ENCODE measurements around the gene SERPINB2. TPM values are rescaled to one million over a fixed set of nuclear protein-coding genes. Genes with fewer than 3 reads are reported as not detected.

SERPINB2 gene
- total and polyA plus RNA-seq, 2 of the 13 experiments (the other 11 are each of a cell fraction or from before 2014, with no cell fraction given) = 0.07 to 0.11 TPM

DNA sequence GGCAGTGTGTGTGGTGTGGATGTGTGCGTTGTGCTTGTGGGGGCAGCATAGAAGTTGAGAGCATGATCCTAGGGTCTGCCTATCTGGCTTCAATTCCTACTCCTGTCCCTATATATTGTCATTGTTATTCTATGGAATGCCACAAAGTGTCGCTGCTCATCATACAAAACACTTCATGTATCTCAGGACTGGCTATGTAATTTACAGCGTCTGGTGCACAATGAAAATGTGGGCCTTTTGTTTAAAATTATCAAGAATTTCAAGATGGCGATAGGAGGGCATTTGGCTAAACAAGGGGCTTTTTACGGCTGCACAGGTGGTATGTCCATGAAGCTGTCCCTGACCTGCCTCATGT is 3.4 kb downstream of the SERPINB2 start:
- no TSS peak for BruUV-seq (replicated peaks)
- ATAC-seq (peak; percentile 92), DNase-seq (ENCODE audit: low spot score) (peak; percentile 51), FAIRE-seq (no peak)
- Histone ChIP-seq H3K27ac (ENCODE audit: extremely low read length, insufficient read depth, low read length) (no peak overlapping the region), H3K36me3 (replicated peaks in 1 of 2; ENCODE audit: control insufficient read depth in 1 of 2, insufficient read depth in 2 of 2, low read length in 2 of 2) (no peaks in the 10 kb centered on the region), H3K9ac (ENCODE audit: insufficient read depth, low read depth, low read length) (no peak overlapping the region), H4K20me1 (ENCODE audit: insufficient read depth, low read length) (no peaks in the 10 kb centered on the region), H3K4me2 (ENCODE audit: low read depth, low read length) (no peak overlapping the region), H2AFZ (ENCODE audit: low read length) (no peak overlapping the region), H3K4me3 (replicated peaks in 1 of 3; ENCODE audit: insufficient read depth in 1 of 3, low read depth in 2 of 3, low read length in 3 of 3) (no peak overlapping the region), H3K4me1 (ENCODE audit: insufficient read depth, low read length) (no peaks in the 10 kb centered on the region), H3K79me2 (ENCODE audit: insufficient read depth, low read length) (no peaks in the 10 kb centered on the region), H3K27me3 (ENCODE audit: control insufficient read depth in 1 of 2, insufficient read depth in 2 of 2, low read length in 2 of 2) (0 out of 5 replicates have a peak, but pooled peaks cover 0 to 3% of the 10 kb centered on the region in 2 experiments), H3K9me3 (ENCODE audit: low read length) (no peaks in the 10 kb centered on the region)
- POLR2A ChIA-PET = no interaction called here
- WGBS (ENCODE audit: low lambda C conversion rate) = 3% methylated on average over 5 of the region's 5 CpGs
- intact Hi-C loops (cut with micrococcal nuclease; ENCODE audit: unreplicated experiment) (loop anchor here (1.0 kb wide), 4 partner anchors 45 to 103 kb away; no protein-coding TSS in a partner anchor), in situ Hi-C loops (cut with HindIII; ENCODE audit: extremely low pct_ligation_motif_present, low pct_unique_long_range_greater_than_20kb) (loop anchor here (10.0 kb wide), 1 partner anchor 84 kb away; the partner anchor contains the start of gene SERPINB8)
- CTCF ChIA-PET (ENCODE audit: low intra/inter-chr PET ratio, low total read pairs) = interaction anchor here (1.1 to 1.8 kb wide), 3 partner anchors 45 to 104 kb away, joined by 5 to 20 read pairs (median 9); no protein-coding TSS in a partner anchor
- TF ChIP-seq ZNF432 (CRISPR knock-in tag; IDR thresholded peaks at IDR 0.05; ENCODE audit: borderline replicate concordance) (no peak), DNMT3B (CRISPR knock-in tag; conservative IDR thresholded peaks at IDR 0.05) (no peak), GLI4 (CRISPR knock-in tag; IDR thresholded peaks at IDR 0.05; ENCODE audit: borderline replicate concordance) (no peak), GABPB1 (CRISPR knock-in tag; IDR thresholded peaks at IDR 0.05) (no peak), MAZ (IDR thresholded peaks at IDR 0.05; ENCODE audit: borderline replicate concordance, low read depth, low read length) (no peak), MAZ (CRISPR knock-in tag; IDR thresholded peaks at IDR 0.05; ENCODE audit: low read depth) (no peak), ZNF572 (CRISPR knock-in tag; IDR thresholded peaks at IDR 0.05) (no peak), GPN1 (CRISPR knock-in tag; IDR thresholded peaks at IDR 0.05; ENCODE audit: borderline replicate concordance) (no peak), HNRNPLL (IDR thresholded peaks at IDR 0.05; ENCODE audit: low read depth, low read length, poor library complexity, severe bottlenecking) (no peak), NCOA1 (CRISPR knock-in tag; IDR thresholded peaks at IDR 0.05) (no peak), RFX1 (IDR thresholded peaks at IDR 0.05) (no peak), ZBTB1 (CRISPR knock-in tag; IDR thresholded peaks at IDR 0.05; ENCODE audit: borderline replicate concordance) (no peak), SMC3 (IDR thresholded peaks at IDR 0.05; ENCODE audit: low read length) (peak; percentile 43; the same call in 1 of the 2 replicates), CREB1 (IDR thresholded peaks at IDR 0.05) (no peak), CREB1 (CRISPR knock-in tag; IDR thresholded peaks at IDR 0.05) (no peak)
- TF ChIP-seq, protein P1, sequence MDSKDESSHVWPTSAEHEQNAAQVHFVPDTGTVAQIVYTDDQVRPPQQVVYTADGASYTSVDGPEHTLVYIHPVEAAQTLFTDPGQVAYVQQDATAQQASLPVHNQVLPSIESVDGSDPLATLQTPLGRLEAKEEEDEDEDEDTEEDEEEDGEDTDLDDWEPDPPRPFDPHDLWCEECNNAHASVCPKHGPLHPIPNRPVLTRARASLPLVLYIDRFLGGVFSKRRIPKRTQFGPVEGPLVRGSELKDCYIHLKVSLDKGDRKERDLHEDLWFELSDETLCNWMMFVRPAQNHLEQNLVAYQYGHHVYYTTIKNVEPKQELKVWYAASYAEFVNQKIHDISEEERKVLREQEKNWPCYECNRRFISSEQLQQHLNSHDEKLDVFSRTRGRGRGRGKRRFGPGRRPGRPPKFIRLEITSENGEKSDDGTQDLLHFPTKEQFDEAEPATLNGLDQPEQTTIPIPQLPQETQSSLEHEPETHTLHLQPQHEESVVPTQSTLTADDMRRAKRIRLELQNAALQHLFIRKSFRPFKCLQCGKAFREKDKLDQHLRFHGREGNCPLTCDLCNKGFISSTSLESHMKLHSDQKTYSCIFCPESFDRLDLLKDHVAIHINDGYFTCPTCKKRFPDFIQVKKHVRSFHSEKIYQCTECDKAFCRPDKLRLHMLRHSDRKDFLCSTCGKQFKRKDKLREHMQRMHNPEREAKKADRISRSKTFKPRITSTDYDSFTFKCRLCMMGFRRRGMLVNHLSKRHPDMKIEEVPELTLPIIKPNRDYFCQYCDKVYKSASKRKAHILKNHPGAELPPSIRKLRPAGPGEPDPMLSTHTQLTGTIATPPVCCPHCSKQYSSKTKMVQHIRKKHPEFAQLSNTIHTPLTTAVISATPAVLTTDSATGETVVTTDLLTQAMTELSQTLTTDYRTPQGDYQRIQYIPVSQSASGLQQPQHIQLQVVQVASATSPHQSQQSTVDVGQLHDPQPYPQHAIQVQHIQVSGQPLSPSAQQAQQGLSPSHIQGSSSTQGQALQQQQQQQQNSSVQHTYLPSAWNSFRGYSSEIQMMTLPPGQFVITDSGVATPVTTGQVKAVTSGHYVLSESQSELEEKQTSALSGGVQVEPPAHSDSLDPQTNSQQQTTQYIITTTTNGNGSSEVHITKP (CRISPR knock-in tag; IDR thresholded peaks at IDR 0.05; ENCODE audit: low read depth) = no peak
- TF ChIP-seq, protein P2, sequence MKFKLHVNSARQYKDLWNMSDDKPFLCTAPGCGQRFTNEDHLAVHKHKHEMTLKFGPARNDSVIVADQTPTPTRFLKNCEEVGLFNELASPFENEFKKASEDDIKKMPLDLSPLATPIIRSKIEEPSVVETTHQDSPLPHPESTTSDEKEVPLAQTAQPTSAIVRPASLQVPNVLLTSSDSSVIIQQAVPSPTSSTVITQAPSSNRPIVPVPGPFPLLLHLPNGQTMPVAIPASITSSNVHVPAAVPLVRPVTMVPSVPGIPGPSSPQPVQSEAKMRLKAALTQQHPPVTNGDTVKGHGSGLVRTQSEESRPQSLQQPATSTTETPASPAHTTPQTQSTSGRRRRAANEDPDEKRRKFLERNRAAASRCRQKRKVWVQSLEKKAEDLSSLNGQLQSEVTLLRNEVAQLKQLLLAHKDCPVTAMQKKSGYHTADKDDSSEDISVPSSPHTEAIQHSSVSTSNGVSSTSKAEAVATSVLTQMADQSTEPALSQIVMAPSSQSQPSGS (CRISPR knock-in tag; IDR thresholded peaks at IDR 0.05) = no peak
- TF ChIP-seq, protein P3, sequence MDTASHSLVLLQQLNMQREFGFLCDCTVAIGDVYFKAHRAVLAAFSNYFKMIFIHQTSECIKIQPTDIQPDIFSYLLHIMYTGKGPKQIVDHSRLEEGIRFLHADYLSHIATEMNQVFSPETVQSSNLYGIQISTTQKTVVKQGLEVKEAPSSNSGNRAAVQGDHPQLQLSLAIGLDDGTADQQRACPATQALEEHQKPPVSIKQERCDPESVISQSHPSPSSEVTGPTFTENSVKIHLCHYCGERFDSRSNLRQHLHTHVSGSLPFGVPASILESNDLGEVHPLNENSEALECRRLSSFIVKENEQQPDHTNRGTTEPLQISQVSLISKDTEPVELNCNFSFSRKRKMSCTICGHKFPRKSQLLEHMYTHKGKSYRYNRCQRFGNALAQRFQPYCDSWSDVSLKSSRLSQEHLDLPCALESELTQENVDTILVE (CRISPR knock-in tag; IDR thresholded peaks at IDR 0.05) = no peak
- TF ChIP-seq, protein P4, sequence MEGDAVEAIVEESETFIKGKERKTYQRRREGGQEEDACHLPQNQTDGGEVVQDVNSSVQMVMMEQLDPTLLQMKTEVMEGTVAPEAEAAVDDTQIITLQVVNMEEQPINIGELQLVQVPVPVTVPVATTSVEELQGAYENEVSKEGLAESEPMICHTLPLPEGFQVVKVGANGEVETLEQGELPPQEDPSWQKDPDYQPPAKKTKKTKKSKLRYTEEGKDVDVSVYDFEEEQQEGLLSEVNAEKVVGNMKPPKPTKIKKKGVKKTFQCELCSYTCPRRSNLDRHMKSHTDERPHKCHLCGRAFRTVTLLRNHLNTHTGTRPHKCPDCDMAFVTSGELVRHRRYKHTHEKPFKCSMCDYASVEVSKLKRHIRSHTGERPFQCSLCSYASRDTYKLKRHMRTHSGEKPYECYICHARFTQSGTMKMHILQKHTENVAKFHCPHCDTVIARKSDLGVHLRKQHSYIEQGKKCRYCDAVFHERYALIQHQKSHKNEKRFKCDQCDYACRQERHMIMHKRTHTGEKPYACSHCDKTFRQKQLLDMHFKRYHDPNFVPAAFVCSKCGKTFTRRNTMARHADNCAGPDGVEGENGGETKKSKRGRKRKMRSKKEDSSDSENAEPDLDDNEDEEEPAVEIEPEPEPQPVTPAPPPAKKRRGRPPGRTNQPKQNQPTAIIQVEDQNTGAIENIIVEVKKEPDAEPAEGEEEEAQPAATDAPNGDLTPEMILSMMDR (CRISPR knock-in tag; IDR thresholded peaks at IDR 0.05) = peak; percentile 63
